ENCODE results near the gene RAB1B. TPM values are rescaled to one million over a fixed set of nuclear protein-coding genes. Genes with fewer than 3 reads are reported as not detected.
A peak's percentile ranks its signal among the peaks of the same experiment; 100 is the strongest.

The RAB1B gene
- total RNA-seq, 4 donors from 2014 or later, result 96.0 to 194 (median 130) TPM

- DNase-seq (peak; percentile 86 to 88), ATAC-seq (peak; percentile 80 to 82)
- in situ Hi-C loops (cut with MboI; ENCODE audit: low sequenced_read_pairs in 4 of 4) (no loop called here), intact Hi-C loops (cut with DNase I; ENCODE audit: low total_unique reads) (loop anchor here (1.0 kb wide), 2 partner anchors 16 to 77 kb away; no protein-coding TSS in a partner anchor)
- Histone ChIP-seq H3K4me1 (no peaks in the 10 kb centered on the region), H3K9me3 (no peaks in the 10 kb centered on the region), H3K4me3 (peak overlapping the region; percentile 68 to 79 (median 72)), H3K27ac (peak overlapping the region; percentile 72 to 84 (median 80)), H3K27me3 (peaks cover 5 to 14% (median 12%) of the 10 kb centered on the region in 3 donors), H3K36me3 (no peaks in the 10 kb centered on the region)
- TF ChIP-seq CTCF (IDR thresholded peaks at IDR 0.05 in 4 of 5, conservative IDR thresholded peaks at IDR 0.05 in 1 of 5), result peak in 4 of 5 experiments; percentile 89 to 96 (median 92)
- TF ChIP-seq POLR2A (IDR thresholded peaks at IDR 0.05), result peak; percentile 28 to 68
Measured at GRCh38 chr11:66311965-66312548, 43.6 kb downstream of the RAB1B start.

GRCh38 chr11:66312549-66313320, 44.3 kb downstream of the RAB1B start:
- H3K36me3 ChIP-seq, result no peaks in the 10 kb centered on the region
- in situ Hi-C loops (cut with MboI; ENCODE audit: low sequenced_read_pairs in 4 of 4), result no loop called here
- TF ChIP-seq POLR2A (IDR thresholded peaks at IDR 0.05), result peak; percentile 40 to 47
- no peak for TF ChIP-seq CTCF (IDR thresholded peaks at IDR 0.05 in 4 of 5, conservative IDR thresholded peaks at IDR 0.05 in 1 of 5)
- intact Hi-C loops (cut with DNase I; ENCODE audit: low total_unique reads), result loop anchor here (1.0 kb wide), 2 partner anchors 16 to 77 kb away; no protein-coding TSS in a partner anchor
- peak; percentile 91 to 95 for DNase-seq
- H3K27me3 ChIP-seq, result peaks cover 5 to 14% (median 12%) of the 10 kb centered on the region in 3 donors
- ATAC-seq, result peak; percentile 74 to 77
- peak overlapping the region; percentile 68 to 79 (median 72) for H3K4me3 ChIP-seq
- no peaks in the 10 kb centered on the region for H3K9me3 ChIP-seq
- H3K27ac ChIP-seq, result peak overlapping the region; percentile 72 to 84 (median 80)
- H3K4me1 ChIP-seq, result peaks cover 0 to 2% of the 10 kb centered on the region in 2 donors

- Histone ChIP-seq H3K27ac (peak overlapping the region; percentile 72 to 84 (median 80)), H3K36me3 (no peaks in the 10 kb centered on the region), H3K4me1 (peaks cover 2 to 6% of the 10 kb centered on the region in 2 donors), H3K9me3 (no peaks in the 10 kb centered on the region), H3K4me3 (peak overlapping the region; percentile 68 to 79 (median 72)), H3K27me3 (peaks cover 5 to 14% (median 12%) of the 10 kb centered on the region in 3 donors)
- in situ Hi-C loops (cut with MboI; ENCODE audit: low sequenced_read_pairs in 4 of 4), result no loop called here
- intact Hi-C loops (cut with DNase I; ENCODE audit: low total_unique reads), result no loop called here
- no peak for ATAC-seq
- no peak for DNase-seq
- TF ChIP-seq POLR2A (IDR thresholded peaks at IDR 0.05) (no peak), CTCF (IDR thresholded peaks at IDR 0.05 in 4 of 5, conservative IDR thresholded peaks at IDR 0.05 in 1 of 5) (no peak)
Measured at GRCh38 chr11:66313321-66314185, 45.1 kb downstream of the RAB1B start.

GRCh38 chr11:66314186-66314501, 45.7 kb downstream of the RAB1B start:
- H3K36me3 ChIP-seq, result no peaks in the 10 kb centered on the region
- H3K27me3 ChIP-seq, result peaks cover 5 to 14% (median 12%) of the 10 kb centered on the region in 3 donors
- TF ChIP-seq CTCF (IDR thresholded peaks at IDR 0.05 in 4 of 5, conservative IDR thresholded peaks at IDR 0.05 in 1 of 5) (no peak), POLR2A (IDR thresholded peaks at IDR 0.05) (no peak)
- peak overlapping the region; percentile 1 to 79 (median 37) for H3K4me3 ChIP-seq
- peaks cover 6 to 7% of the 10 kb centered on the region in 2 donors for H3K4me1 ChIP-seq
- DNase-seq (no peak), ATAC-seq (no peak)
- intact Hi-C loops (cut with DNase I; ENCODE audit: low total_unique reads) (no loop called here), in situ Hi-C loops (cut with MboI; ENCODE audit: low sequenced_read_pairs in 4 of 4) (no loop called here)
- H3K27ac ChIP-seq, result peak overlapping the region; percentile 72 to 84 (median 80)
- H3K9me3 ChIP-seq, result no peaks in the 10 kb centered on the region
